ENCODE data around the gene HRG.
"Not testable (repeated sequence)": the region's sequence is repeated elsewhere in the genome, so short reads cannot be mapped to it uniquely, and the experiment has no call there.

Gene HRG

GRCh38 chr3:186665625-186666188 is at the start of gene HRG:
HRG (plus strand) TSS chr3:186666014; CDS start chr3:186666032, 18 bp downstream.
- DNase-seq: no peak

GRCh38 chr3:186616299-186616617 is 49.6 kb upstream of the HRG start:
- no peak for DNase-seq

GRCh38 chr3:186617036-186617946 is 48.5 kb upstream of the HRG start:
- DNase-seq: peak in 1 of 2 experiments; percentile 75

- DNase-seq: no peak
These were observed 47.4 kb upstream of the HRG start for GRCh38 chr3:186618318-186618938.

GRCh38 chr3:186619787-186620212 is 46.0 kb upstream of the HRG start:
- no peak for DNase-seq

GRCh38 chr3:186620213-186621092 is 45.4 kb upstream of the HRG start:
- no peak for DNase-seq

- no peak for DNase-seq
These were observed 43.7 kb upstream of the HRG start for GRCh38 chr3:186621894-186622650.

GRCh38 chr3:186622651-186623310 is 43.0 kb upstream of the HRG start:
- no peak for DNase-seq

GRCh38 chr3:186624598-186624997 is 41.2 kb upstream of the HRG start:
- no peak for DNase-seq

- no peak for DNase-seq
These were observed 40.2 kb upstream of the HRG start for GRCh38 chr3:186625600-186626042.

GRCh38 chr3:186626254-186626847 is 39.5 kb upstream of the HRG start:
- no peak for DNase-seq

GRCh38 chr3:186627852-186628414 is 37.9 kb upstream of the HRG start:
- DNase-seq: no peak

- DNase-seq: no peak
These were observed 37.1 kb upstream of the HRG start for GRCh38 chr3:186628756-186629155.

- DNase-seq: no peak
These were observed 34.7 kb upstream of the HRG start for GRCh38 chr3:186630950-186631641.

GRCh38 chr3:186633481-186633880 is 32.3 kb upstream of the HRG start:
- no peak for DNase-seq

- DNase-seq: not testable (repeated sequence)
These were observed 31.6 kb upstream of the HRG start for GRCh38 chr3:186634207-186634606.

- DNase-seq: no peak
These were observed 30.3 kb upstream of the HRG start for GRCh38 chr3:186635532-186635931.

- DNase-seq: no peak
These were observed 29.3 kb upstream of the HRG start for GRCh38 chr3:186636536-186636935.

GRCh38 chr3:186637686-186638085 is 28.1 kb upstream of the HRG start:
- no peak for DNase-seq

GRCh38 chr3:186638259-186638658 is 27.6 kb upstream of the HRG start:
- DNase-seq: no peak
